Endodermal cell (in vitro differentiated cells): Measurements from ENCODE around the gene RPL13. TPM values are rescaled to one million over a fixed set of nuclear protein-coding genes. Genes with fewer than 3 reads are reported as not detected.

Experiments
- DNase-seq: peaks from one replicate; pipeline ENCODE4 v3.0.0-alpha.2; 2017
- H3K27ac ChIP-seq: 2 replicates; pipeline ENCODE4 v1.5.1; 2013; ENCODE audit warnings: mild to moderate bottlenecking, low read depth, low read length, moderate library complexity
- H3K27me3 ChIP-seq: 2 replicates; pipeline ENCODE4 v1.6.1; 2013; ENCODE audit warnings: mild to moderate bottlenecking, low read length, moderate library complexity; ENCODE audit not compliant: insufficient read depth, control insufficient read depth, poor library complexity, severe bottlenecking
- H3K36me3 ChIP-seq: 2 replicates; pipeline ENCODE4 v1.7.0; 2013; ENCODE audit warnings: mild to moderate bottlenecking, low read length, moderate library complexity; ENCODE audit not compliant: control insufficient read depth, insufficient read depth
- H3K4me1 ChIP-seq: one replicate; pipeline ENCODE4 v1.7.0; 2013; ENCODE audit warnings: low read length; ENCODE audit not compliant: control insufficient read depth, insufficient read depth
- H3K4me3 ChIP-seq: 2 replicates; pipeline ENCODE4 v1.5.1; 2013; ENCODE audit warnings: mild to moderate bottlenecking, low read length, moderate library complexity
- H3K9ac ChIP-seq: 2 replicates; pipeline ENCODE4 v1.6.1; 2013; ENCODE audit warnings: mild to moderate bottlenecking, low read length, moderate library complexity; ENCODE audit not compliant: poor library complexity, severe bottlenecking; ENCODE audit errors: extremely low read depth
- H3K9me3 ChIP-seq: 2 replicates; pipeline ENCODE4 v1.6.1; 2013; ENCODE audit warnings: mild to moderate bottlenecking, low read length, moderate library complexity; ENCODE audit not compliant: control insufficient read depth
- H3K27ac Mint-ChIP-seq: 2 replicates; pipeline ENCODE4 v1.8.0; 2020; ENCODE audit warnings: mixed read lengths
- H3K27me3 Mint-ChIP-seq: 2 replicates; pipeline ENCODE4 v1.8.0; 2021; ENCODE audit warnings: mild to moderate bottlenecking, mixed read lengths; ENCODE audit not compliant: insufficient read depth
- H3K36me3 Mint-ChIP-seq: 2 replicates; pipeline ENCODE4 v1.8.0; 2020; ENCODE audit warnings: low read depth, mixed read lengths
- H3K4me1 Mint-ChIP-seq: 2 replicates; pipeline ENCODE4 v1.8.0; 2020; ENCODE audit warnings: mixed read lengths
- H3K4me3 Mint-ChIP-seq: 2 replicates; pipeline ENCODE4 v1.8.0; 2020; ENCODE audit warnings: mild to moderate bottlenecking, moderate library complexity, mixed read lengths
- H3K9me3 Mint-ChIP-seq: 2 replicates; pipeline ENCODE4 v1.8.0; 2020; ENCODE audit warnings: mild to moderate bottlenecking, mixed read lengths
- WGBS, 2 experiments: methylation state at CpG; one replicate each; pipeline versions ENCODE4 v1.1.5 to v1.1.7; 2013; ENCODE audit warnings: missing lambda C conversion rate in 2 of 2, mixed read lengths in 1 of 2; ENCODE audit not compliant: insufficient coverage in 1 of 2, insufficient read length in 1 of 2; 5-methylcytosine and 5-hydroxymethylcytosine counted together
- total RNA-seq, 2 donors: library from RNA; stranded (reverse); fragmentation: NEBNext Ultra II Directional in 1 of 2; extraction: Animal tissue kit (Norgen Biotek cat#: 25700) in 1 of 2; gene quantifications; 2 replicates in 1 of 2; 3 replicates in 1 of 2; pipeline ENCODE4 v1.2.1, GENCODE V29; 2021
- TF ChIP-seq, protein P1 (sequence below): fragments of 200-600 bp; sonication (generic); conservative IDR thresholded peaks from 2 replicates; pipeline ENCODE4 v1.5.0; 2021; ENCODE audit warnings: antibody characterized with exemption, mild to moderate bottlenecking

RPL13 gene
- total RNA-seq, 2 donors from 2014 or later, result 1,911 to 2,019 TPM

DNA sequence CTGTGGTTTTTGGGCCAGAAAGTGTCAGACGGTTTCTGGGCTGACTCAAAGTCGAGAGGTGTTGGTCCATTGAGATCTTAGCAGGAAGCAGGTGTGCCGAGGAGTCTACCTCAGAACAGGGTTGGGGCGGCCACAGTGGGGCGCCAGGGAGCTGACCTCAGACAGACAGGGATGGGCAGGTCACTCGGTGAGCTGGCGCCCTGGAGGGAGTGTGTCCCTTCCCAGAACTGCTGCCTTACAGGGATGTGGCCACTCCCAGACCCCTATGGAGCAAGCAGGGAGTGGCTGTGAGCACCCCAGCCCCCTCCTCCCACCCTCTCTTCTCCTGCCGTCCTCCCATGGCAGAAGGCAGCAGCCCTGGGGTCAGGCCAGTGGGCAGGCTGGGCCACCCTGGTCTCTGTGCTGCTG, 39.0 kb downstream of the RPL13 start:
- TF ChIP-seq, protein P1, sequence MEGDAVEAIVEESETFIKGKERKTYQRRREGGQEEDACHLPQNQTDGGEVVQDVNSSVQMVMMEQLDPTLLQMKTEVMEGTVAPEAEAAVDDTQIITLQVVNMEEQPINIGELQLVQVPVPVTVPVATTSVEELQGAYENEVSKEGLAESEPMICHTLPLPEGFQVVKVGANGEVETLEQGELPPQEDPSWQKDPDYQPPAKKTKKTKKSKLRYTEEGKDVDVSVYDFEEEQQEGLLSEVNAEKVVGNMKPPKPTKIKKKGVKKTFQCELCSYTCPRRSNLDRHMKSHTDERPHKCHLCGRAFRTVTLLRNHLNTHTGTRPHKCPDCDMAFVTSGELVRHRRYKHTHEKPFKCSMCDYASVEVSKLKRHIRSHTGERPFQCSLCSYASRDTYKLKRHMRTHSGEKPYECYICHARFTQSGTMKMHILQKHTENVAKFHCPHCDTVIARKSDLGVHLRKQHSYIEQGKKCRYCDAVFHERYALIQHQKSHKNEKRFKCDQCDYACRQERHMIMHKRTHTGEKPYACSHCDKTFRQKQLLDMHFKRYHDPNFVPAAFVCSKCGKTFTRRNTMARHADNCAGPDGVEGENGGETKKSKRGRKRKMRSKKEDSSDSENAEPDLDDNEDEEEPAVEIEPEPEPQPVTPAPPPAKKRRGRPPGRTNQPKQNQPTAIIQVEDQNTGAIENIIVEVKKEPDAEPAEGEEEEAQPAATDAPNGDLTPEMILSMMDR, result peak; percentile 79
- Histone ChIP-seq H3K36me3 (no peaks in the 10 kb centered on the region), H3K27me3 (no peaks in the 10 kb centered on the region), H3K9ac (no peak overlapping the region), H3K9me3 (no peaks in the 10 kb centered on the region), H3K4me3 (no peak overlapping the region), H3K27ac (no peak overlapping the region), H3K4me1 (no peaks in the 10 kb centered on the region)
- peaks cover 7% of the 10 kb centered on the region for H3K4me1 Mint-ChIP-seq
- no peak overlapping the region for H3K27ac Mint-ChIP-seq
- no peak overlapping the region for H3K4me3 Mint-ChIP-seq
- peak; percentile 95 for DNase-seq
- WGBS, 2 experiments, result 45 to 47% methylated on average over 5 to 8 of the region's 8 CpGs
- no peaks in the 10 kb centered on the region for H3K9me3 Mint-ChIP-seq
- no peaks in the 10 kb centered on the region for H3K27me3 Mint-ChIP-seq
- no peaks in the 10 kb centered on the region for H3K36me3 Mint-ChIP-seq

DNA sequence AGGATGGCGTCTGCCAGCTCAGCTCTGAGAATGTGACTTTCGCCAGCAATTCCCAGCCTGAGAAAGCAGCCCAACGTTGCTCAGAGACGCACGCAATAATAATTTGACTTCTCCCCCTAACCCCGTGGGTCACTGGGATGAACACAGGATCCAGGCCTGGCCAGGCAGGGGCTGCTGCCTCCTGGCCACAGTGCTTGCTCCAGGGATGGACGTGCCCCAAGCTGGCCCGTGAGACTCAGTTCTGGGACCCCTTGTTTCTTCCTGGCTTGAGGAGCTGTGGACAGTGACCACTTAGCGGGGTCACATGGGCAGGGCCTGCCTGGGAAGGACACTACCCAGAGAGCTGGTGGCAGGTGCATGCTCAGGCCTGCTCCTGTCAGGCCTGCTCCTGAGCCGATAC, 39.4 kb downstream of the RPL13 start:
- 92 to 94% methylated on average over 7 to 10 of the region's 10 CpGs for WGBS, 2 experiments
- no peaks in the 10 kb centered on the region for H3K36me3 Mint-ChIP-seq
- Histone ChIP-seq H3K27me3 (no peaks in the 10 kb centered on the region), H3K9ac (no peak overlapping the region), H3K9me3 (no peaks in the 10 kb centered on the region), H3K27ac (no peak overlapping the region), H3K36me3 (no peaks in the 10 kb centered on the region), H3K4me3 (no peak overlapping the region), H3K4me1 (no peaks in the 10 kb centered on the region)
- no peak for DNase-seq
- H3K27ac Mint-ChIP-seq, result no peak overlapping the region
- no peaks in the 10 kb centered on the region for H3K9me3 Mint-ChIP-seq
- TF ChIP-seq, protein P1, result no peak
- H3K27me3 Mint-ChIP-seq, result no peaks in the 10 kb centered on the region
- H3K4me1 Mint-ChIP-seq, result peaks cover 7% of the 10 kb centered on the region
- H3K4me3 Mint-ChIP-seq, result no peak overlapping the region

DNA sequence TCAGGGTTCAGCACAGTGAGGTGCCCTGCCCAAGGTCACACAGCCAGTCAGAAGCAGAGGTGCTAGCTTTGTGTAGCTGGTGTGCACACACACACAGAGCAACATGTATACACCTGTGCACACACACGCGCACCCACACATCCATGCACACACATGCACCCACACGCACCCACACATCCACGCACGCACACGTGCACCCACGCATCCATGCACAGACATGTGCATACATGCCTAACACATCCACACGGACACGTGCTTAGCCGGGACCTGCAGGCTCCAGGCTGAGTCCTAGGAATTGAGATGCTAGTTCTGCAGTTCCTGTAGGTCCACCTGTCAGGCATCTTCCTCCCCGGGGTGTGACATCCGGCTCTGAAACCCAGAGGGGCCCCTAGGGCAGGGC, 39.9 kb downstream of the RPL13 start:
- H3K4me1 ChIP-seq, result no peaks in the 10 kb centered on the region
- 91 to 95% methylated on average over 10 to 12 of the region's 12 CpGs for WGBS, 2 experiments
- no peaks in the 10 kb centered on the region for H3K9me3 Mint-ChIP-seq

More for the DNA sequence above, 39.9 kb downstream of the RPL13 start:
- Mint-ChIP-seq H3K4me1 (peaks cover 7% of the 10 kb centered on the region), H3K4me3 (no peak overlapping the region), H3K36me3 (no peaks in the 10 kb centered on the region), H3K27me3 (no peaks in the 10 kb centered on the region), H3K27ac (no peak overlapping the region)
- Histone ChIP-seq H3K27me3 (no peaks in the 10 kb centered on the region), H3K4me3 (no peak overlapping the region), H3K27ac (no peak overlapping the region), H3K9me3 (no peaks in the 10 kb centered on the region), H3K36me3 (no peaks in the 10 kb centered on the region), H3K9ac (no peak overlapping the region)
- no peak for DNase-seq
- TF ChIP-seq, protein P1, result no peak
